GM12878 (cell line): ENCODE data around the gene CEP128. TPM values are rescaled to one million over a fixed set of nuclear protein-coding genes. Genes with fewer than 3 reads are reported as not detected.

Source experiments
- ATAC-seq: fragments of 200-7000 bp; cut with Tn5 transposase; 3 replicates; pipeline ENCODE4 v1.9.1; 2020; ENCODE audit warnings: mild to moderate bottlenecking, moderate library complexity
- BruUV-seq: library from RNA; stranded (reverse); fragments of 400-500 nt; replicated peaks from 2 replicates; lab custom pipeline; 2021; lab: Mats Ljungman, UMichigan
- CTCF ChIA-PET: fragments of 300-600 bp; sonication (Branson Sonifier 250); formaldehyde crosslinking; extraction: SDS; loops from one replicate; lab custom pipeline; 2021; ENCODE audit warnings: inconsistent platforms; lab: Yijun Ruan, JAX
- POLR2A ChIA-PET: fragments of 350-600 bp; formaldehyde crosslinking; extraction: SDS; loops from one replicate; lab custom pipeline; 2021; ENCODE audit warnings: inconsistent platforms; lab: Charles Lee
- RAD21 ChIA-PET: fragments of 300-600 bp; sonication (Branson Sonifier 250); formaldehyde crosslinking; loops from one replicate; lab custom pipeline; 2023; ENCODE audit warnings: antibody characterized with exemption; ENCODE audit not compliant: unreplicated experiment; lab: Charles Lee
- SMC1A ChIA-PET: fragments of 300-600 bp; sonication (Branson Sonifier 250); formaldehyde crosslinking; loops from one replicate; lab custom pipeline; 2023; ENCODE audit not compliant: unreplicated experiment, uncharacterized antibody; lab: Charles Lee
- DNase-seq: peaks from one replicate; pipeline ENCODE4 v3.0.0-alpha.2; 2011; ENCODE audit warnings: low read depth, low spot score
- FAIRE-seq: peaks from 3 replicates; lab custom pipeline; 2011; peaks lifted over from hg19 to GRCh38; lab: Jason Lieb, UNC
- H2AFZ ChIP-seq: 2 replicates; pipeline ENCODE4 v1.6.0; 2011; ENCODE audit warnings: low read depth, low read length, control low read depth; ENCODE audit not compliant: control insufficient read depth
- H3K27ac ChIP-seq: 2 replicates; pipeline ENCODE4 v1.5.1; 2011; ENCODE audit warnings: control low read depth; ENCODE audit not compliant: control insufficient read depth, insufficient read depth
- H3K27me3 ChIP-seq, 2 experiments: replicated peaks in 1 of 2; 2 replicates each; pipeline versions ENCODE4 v1.6.0 to v1.6.1; 2011; ENCODE audit warnings: low read length in 1 of 2; ENCODE audit not compliant: control insufficient read depth in 2 of 2, insufficient read depth in 2 of 2
- H3K36me3 ChIP-seq, 2 experiments: 2 replicates each; pipeline ENCODE4 v1.5.1; 2011; ENCODE audit warnings: low read length in 1 of 2; ENCODE audit not compliant: control insufficient read depth in 2 of 2, insufficient read depth in 2 of 2
- H3K4me1 ChIP-seq: 2 replicates; pipeline ENCODE4 v1.6.1; 2011; ENCODE audit warnings: mild to moderate bottlenecking, low read length, moderate library complexity, mixed read lengths; ENCODE audit not compliant: control insufficient read depth, insufficient read depth
- H3K4me2 ChIP-seq: 2 replicates; pipeline ENCODE4 v1.6.0; 2011; ENCODE audit warnings: control low read depth; ENCODE audit not compliant: control insufficient read depth, insufficient read depth
- H3K4me3 ChIP-seq: fragments of 200-600 bp; sonication (generic); 2 replicates; pipeline ENCODE4 v1.5.1; 2016
- H3K79me2 ChIP-seq: 2 replicates; pipeline ENCODE4 v1.6.0; 2011; ENCODE audit warnings: low read length; ENCODE audit not compliant: control insufficient read depth, insufficient read depth
- H3K9ac ChIP-seq: 2 replicates; pipeline ENCODE4 v1.8.0; 2011; ENCODE audit warnings: low read length, control low read depth, mixed read lengths; ENCODE audit not compliant: control insufficient read depth, insufficient read depth
- H3K9me3 ChIP-seq: replicated peaks from 3 replicates; pipeline ENCODE4 v1.5.1; 2011; ENCODE audit warnings: mild to moderate bottlenecking, low read length; ENCODE audit not compliant: control insufficient read depth, insufficient read depth
- H4K20me1 ChIP-seq: 2 replicates; pipeline ENCODE4 v1.6.0; 2011; ENCODE audit not compliant: control insufficient read depth, insufficient read depth
- ZNF207 ChIP-seq: fragments of 450-650 bp; IDR thresholded peaks from 2 replicates; pipeline ENCODE4 v1.6.1; 2014; ENCODE audit warnings: antibody characterized with exemption, mild to moderate bottlenecking, borderline replicate concordance
- ZNF687 ChIP-seq: fragments of 450-650 bp; IDR thresholded peaks from 2 replicates; pipeline ENCODE4 v1.6.1; 2017; ENCODE audit warnings: mild to moderate bottlenecking, moderate library complexity
- WGBS: methylation state at CpG from one replicate; pipeline ENCODE4 v1.1.6; 2016; ENCODE audit warnings: low lambda C conversion rate; ENCODE audit not compliant: insufficient replicate concordance, insufficient coverage; ENCODE audit errors: missing lambda C conversion rate; 5-methylcytosine and 5-hydroxymethylcytosine counted together
- in situ Hi-C: fragments of 300-500 bp; cut with MboI; formaldehyde crosslinking; loops from 9 replicates; pipeline ENCODE4 v1.14.3; 2018; ENCODE audit warnings: mixed read lengths
- intact Hi-C: fragments of 100-400 bp; cut with micrococcal nuclease; formaldehyde crosslinking; loops from one replicate; pipeline ENCODE4 v1.14.2; 2022; ENCODE audit not compliant: unreplicated experiment
- polyA plus RNA-seq, 11 experiments: library from polyadenylated mRNA; depleted of rRNA in 4 of 11; unstranded in 6 of 11; stranded (reverse) in 5 of 11; fragments of >200 nt; fragmentation: Nextera tagmentation in 4 of 11; fragmentation: Illumina TruSeq in 1 of 11; extraction: Ambion mirVana in 4 of 11; extraction: Trizol in 1 of 11; gene quantifications; 1 replicate in 1 of 11; 2 replicates in 10 of 11; pipeline versions ENCODE4 v1.2.1 to v1.2.3, GENCODE V29; 2011 to 2016; ENCODE audit warnings: inconsistent platforms in 2 of 11, missing spikeins in 2 of 11, low read depth in 1 of 11
- total RNA-seq, 4 experiments: library from RNA; depleted of rRNA in 3 of 4; stranded (reverse); fragments of >200 nt in 3 of 4; fragmentation: Illumina TruSeq in 1 of 4; extraction: Trizol in 1 of 4; gene quantifications; 2 replicates each; pipeline versions ENCODE4 v1.2.1 to v1.2.3, GENCODE V29; 2013 to 2021

Gene CEP128
- total and polyA plus RNA-seq, 10 of the 15 experiments (the other 5 are each of a cell fraction or from before 2014, with no cell fraction given): 1.1 to 6.7 (median 3.4) TPM

GRCh38 chr14:80464531-80465149, 476.9 kb downstream of the CEP128 start (continued):
- no peak for TF ChIP-seq ZNF687

GRCh38 chr14:80456209-80456608, 485.3 kb downstream of the CEP128 start:
- CTCF ChIA-PET: no interaction called here
- FAIRE-seq: no peak
- in situ Hi-C loops: no loop called here

More at GRCh38 chr14:80456209-80456608, 485.3 kb downstream of the CEP128 start:
- no peaks in the 10 kb centered on the region for H3K9me3 ChIP-seq
- H3K27ac ChIP-seq: no peak overlapping the region
- ATAC-seq: no peak
- no peak overlapping the region for H3K9ac ChIP-seq
- 0% methylated on average over 1 of the region's 1 CpG for WGBS
- BruUV-seq: no TSS peak
- no peaks in the 10 kb centered on the region for H3K36me3 ChIP-seq
- no peak for DNase-seq
- H3K4me3 ChIP-seq: no peak overlapping the region
- RAD21 ChIA-PET: no interaction called here
- POLR2A ChIA-PET: no interaction called here
- no peaks in the 10 kb centered on the region for H3K79me2 ChIP-seq
- H4K20me1 ChIP-seq: no peaks in the 10 kb centered on the region
- SMC1A ChIA-PET: no interaction called here
- no peak overlapping the region for H2AFZ ChIP-seq
- no peaks in the 10 kb centered on the region for H3K27me3 ChIP-seq
- H3K4me1 ChIP-seq: no peaks in the 10 kb centered on the region
- intact Hi-C loops: no loop called here
- no peak overlapping the region for H3K4me2 ChIP-seq
- no peak for TF ChIP-seq ZNF207
- TF ChIP-seq, all 136 proteins: peak for 0
